Measurements from ENCODE around the gene TMEM135.

DNA sequence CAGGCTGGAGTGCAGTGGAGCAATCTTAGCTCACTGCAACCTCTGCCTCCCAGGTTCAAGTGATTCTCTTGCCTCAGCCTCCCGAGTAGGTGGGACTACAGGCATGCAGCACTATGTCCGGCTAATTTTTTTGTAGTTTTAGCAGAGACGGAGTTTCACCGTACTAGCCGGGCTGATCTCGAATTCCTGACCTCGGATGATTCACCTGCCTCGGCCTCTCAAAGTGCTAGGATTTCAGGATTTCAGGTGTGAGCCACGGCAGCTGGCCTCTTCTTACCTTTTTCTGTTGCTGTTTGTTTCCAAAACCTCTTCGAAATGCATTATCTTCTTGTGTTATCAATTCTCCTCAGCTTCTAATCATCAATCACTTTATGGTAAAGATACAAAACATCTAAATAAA is 22.1 kb upstream of the TMEM135 start:
- TF ChIP-seq POLR2AphosphoS5 (IDR thresholded peaks at IDR 0.05; ENCODE audit: low read depth, low read length) (no peak), POLR2A (IDR thresholded peaks at IDR 0.05; ENCODE audit: low read depth, low read length) (no peak)
